ENCODE results near the gene BRD9.

BRD9 gene

DNA sequence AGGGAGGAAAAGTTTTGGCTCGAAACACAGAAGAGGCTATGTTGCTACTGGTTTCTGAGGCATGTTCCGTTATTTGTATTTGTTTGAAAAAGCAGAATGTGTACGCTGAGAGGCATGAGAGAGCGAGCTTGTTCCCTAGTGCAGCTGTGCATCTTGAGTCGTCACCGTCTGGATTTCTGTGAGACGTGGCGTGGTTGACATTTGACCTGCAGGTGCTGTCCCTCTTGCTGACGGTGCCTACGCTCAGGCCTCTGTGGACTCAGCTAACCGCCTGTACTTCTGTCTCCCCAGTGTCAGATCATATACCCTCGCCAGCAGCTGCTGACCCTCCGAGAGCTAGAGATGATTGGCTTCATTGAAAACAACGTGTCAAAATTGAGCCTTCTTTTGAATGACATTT is 21.6 kb upstream of the BRD9 start:
- H3K27ac Mint-ChIP-seq: no peak overlapping the region

DNA sequence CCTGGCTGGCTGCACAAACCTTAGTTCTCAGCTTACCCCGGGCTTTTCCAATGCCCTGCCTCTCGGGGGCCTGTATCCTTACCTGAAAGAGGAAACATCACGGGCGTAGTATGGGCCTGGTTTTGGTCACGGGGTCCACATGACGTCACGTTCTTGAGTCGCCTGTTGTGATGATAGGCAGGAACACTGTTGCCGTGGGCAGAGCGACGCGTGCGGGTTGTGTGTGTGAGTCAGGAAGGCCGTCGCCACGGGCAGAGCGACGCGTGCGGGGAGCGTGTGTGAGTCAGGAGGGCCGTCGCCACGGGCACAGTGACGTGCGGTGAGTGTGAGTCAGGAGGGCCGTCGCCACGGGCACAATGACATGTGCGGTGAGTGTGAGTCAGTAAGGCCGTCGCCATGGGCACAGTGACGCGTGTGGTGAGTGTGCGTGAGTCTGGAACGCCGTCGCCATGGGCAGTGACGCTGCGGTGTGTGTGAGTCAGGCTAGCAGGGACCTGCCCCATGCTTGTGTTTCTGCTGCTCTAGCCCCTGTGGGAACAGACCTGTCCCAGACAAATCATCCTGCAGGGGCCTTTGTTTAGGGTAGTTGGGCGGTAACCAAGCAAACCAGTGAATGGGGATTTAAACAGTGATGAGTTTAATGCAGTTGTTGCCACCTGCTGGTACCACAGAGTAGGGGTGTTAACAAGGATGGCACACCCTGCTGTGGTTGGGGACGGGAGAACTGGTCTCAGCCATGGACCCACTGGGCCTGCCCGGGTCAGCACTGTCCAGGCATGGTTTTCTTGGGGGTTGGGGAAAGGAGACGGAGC is 19.9 kb upstream of the BRD9 start:
- Mint-ChIP-seq H3K27me3 (no peaks in the 10 kb centered on the region), H3K27ac (no peak overlapping the region), H3K9me3 (no peaks in the 10 kb centered on the region), H3K36me3 (no peaks in the 10 kb centered on the region), H3K4me3 (no peak overlapping the region), H3K4me1 (peaks cover 3% of the 10 kb centered on the region)

More for the DNA sequence above, 21.6 kb upstream of the BRD9 start:
- Mint-ChIP-seq H3K27me3 (no peaks in the 10 kb centered on the region), H3K4me3 (no peak overlapping the region), H3K36me3 (no peaks in the 10 kb centered on the region), H3K4me1 (peaks cover 3% of the 10 kb centered on the region), H3K9me3 (no peaks in the 10 kb centered on the region)

GRCh38 chr5:911601-912000 is 19.0 kb upstream of the BRD9 start:
- Mint-ChIP-seq H3K4me3 (no peak overlapping the region), H3K36me3 (no peaks in the 10 kb centered on the region), H3K27me3 (no peaks in the 10 kb centered on the region), H3K4me1 (peaks cover 3% of the 10 kb centered on the region), H3K27ac (no peak overlapping the region), H3K9me3 (no peaks in the 10 kb centered on the region)

GRCh38 chr5:910769-911160 is 18.2 kb upstream of the BRD9 start:
- H3K36me3 Mint-ChIP-seq: no peaks in the 10 kb centered on the region
- H3K4me3 Mint-ChIP-seq: no peak overlapping the region
- no peaks in the 10 kb centered on the region for H3K27me3 Mint-ChIP-seq
- H3K4me1 Mint-ChIP-seq: peaks cover 3% of the 10 kb centered on the region
- no peak overlapping the region for H3K27ac Mint-ChIP-seq
- no peaks in the 10 kb centered on the region for H3K9me3 Mint-ChIP-seq

GRCh38 chr5:909994-910768 is 17.6 kb upstream of the BRD9 start:
- Mint-ChIP-seq H3K27ac (no peak overlapping the region), H3K4me1 (peaks cover 3% of the 10 kb centered on the region), H3K27me3 (no peaks in the 10 kb centered on the region), H3K36me3 (no peaks in the 10 kb centered on the region), H3K9me3 (no peaks in the 10 kb centered on the region), H3K4me3 (no peak overlapping the region)

DNA sequence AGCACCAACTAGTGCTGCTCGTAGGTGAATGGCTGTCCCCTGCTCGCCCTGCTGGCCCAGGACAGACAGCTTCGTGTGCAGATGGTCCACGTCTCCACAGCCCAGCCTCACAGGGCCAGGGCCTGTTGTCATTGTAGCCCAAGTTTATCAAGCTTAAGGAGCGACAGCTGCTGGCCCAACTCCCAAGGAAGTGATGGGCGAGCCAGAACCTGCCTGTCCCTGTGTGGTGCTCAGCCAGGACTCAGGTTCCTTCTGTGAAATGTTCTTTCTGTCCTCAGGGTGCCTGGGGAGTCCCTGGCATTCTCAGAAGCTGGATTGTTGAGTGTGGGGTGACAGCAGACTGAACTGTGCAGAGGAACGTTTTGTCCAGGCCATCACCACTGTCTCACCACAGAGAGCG is 16.5 kb upstream of the BRD9 start:
- H3K9me3 Mint-ChIP-seq: no peaks in the 10 kb centered on the region

GRCh38 chr5:908172-908571 is 15.6 kb upstream of the BRD9 start:
- Mint-ChIP-seq H3K4me1 (peaks cover 3% of the 10 kb centered on the region), H3K27ac (no peak overlapping the region), H3K36me3 (no peaks in the 10 kb centered on the region), H3K9me3 (no peaks in the 10 kb centered on the region), H3K27me3 (no peaks in the 10 kb centered on the region), H3K4me3 (no peak overlapping the region)

More for the DNA sequence above, 16.5 kb upstream of the BRD9 start:
- Mint-ChIP-seq H3K4me3 (no peak overlapping the region), H3K36me3 (no peaks in the 10 kb centered on the region), H3K4me1 (peaks cover 3% of the 10 kb centered on the region), H3K27me3 (no peaks in the 10 kb centered on the region), H3K27ac (no peak overlapping the region)

DNA sequence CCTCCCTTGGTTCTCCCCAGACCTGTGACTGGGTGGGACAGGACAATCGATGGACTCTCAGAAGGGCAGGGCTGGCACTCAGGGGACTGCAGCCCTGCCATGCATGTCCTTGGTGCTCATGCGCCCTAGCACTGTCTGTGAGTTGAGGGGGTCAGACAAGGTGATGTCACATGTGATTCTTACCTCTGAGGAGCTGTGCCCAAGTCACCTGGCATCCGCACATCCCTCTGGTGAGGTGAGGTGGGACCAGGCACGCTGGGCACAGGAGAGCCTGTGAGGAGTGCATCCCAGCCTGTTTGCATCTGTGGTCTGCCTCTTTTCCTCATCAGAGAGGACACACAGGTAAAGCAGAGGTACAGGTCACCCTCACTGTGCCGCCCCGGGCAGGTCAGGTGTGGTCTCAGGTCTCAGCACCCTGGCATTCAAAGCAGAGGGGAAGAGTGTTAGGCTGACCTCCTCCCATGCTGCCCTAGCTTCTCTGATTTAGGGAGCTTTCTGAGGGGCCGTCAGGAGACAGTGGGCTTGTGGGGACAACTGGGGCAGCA is 14.8 kb upstream of the BRD9 start:
- Mint-ChIP-seq H3K27ac (no peak overlapping the region), H3K4me1 (no peaks in the 10 kb centered on the region), H3K9me3 (no peaks in the 10 kb centered on the region)

DNA sequence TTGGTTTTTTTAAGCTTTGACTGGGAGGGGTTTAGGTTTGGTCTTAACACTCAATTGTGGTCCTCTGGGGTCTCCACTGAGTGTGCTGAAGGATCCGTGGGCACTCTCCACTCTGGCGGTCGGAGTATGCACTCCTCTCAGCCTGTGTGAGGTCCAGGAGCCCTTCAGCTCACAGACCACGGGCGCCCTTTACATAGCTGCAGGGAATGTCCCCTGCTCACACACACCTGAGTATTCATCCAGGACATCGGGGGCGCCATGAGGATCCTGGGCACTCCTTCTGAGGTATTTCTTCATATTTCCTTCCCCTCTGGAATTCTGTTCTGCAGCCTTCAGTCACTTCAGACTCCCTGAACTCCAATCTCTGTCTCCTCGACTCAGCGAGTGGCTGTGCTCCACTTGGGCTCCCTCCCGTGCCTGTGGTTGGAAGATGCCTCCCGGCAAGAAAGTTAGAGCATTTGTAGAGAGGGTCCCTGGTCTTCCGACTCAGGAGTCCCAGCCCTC is 12.6 kb upstream of the BRD9 start:
- H3K27me3 Mint-ChIP-seq: no peaks in the 10 kb centered on the region
- no peaks in the 10 kb centered on the region for H3K4me1 Mint-ChIP-seq
- no peak overlapping the region for H3K27ac Mint-ChIP-seq
- H3K9me3 Mint-ChIP-seq: no peaks in the 10 kb centered on the region
- H3K4me3 Mint-ChIP-seq: no peak overlapping the region
- H3K36me3 Mint-ChIP-seq: no peaks in the 10 kb centered on the region

More for the DNA sequence above, 14.8 kb upstream of the BRD9 start:
- H3K4me3 Mint-ChIP-seq: no peak overlapping the region
- H3K36me3 Mint-ChIP-seq: no peaks in the 10 kb centered on the region
- H3K27me3 Mint-ChIP-seq: no peaks in the 10 kb centered on the region

DNA sequence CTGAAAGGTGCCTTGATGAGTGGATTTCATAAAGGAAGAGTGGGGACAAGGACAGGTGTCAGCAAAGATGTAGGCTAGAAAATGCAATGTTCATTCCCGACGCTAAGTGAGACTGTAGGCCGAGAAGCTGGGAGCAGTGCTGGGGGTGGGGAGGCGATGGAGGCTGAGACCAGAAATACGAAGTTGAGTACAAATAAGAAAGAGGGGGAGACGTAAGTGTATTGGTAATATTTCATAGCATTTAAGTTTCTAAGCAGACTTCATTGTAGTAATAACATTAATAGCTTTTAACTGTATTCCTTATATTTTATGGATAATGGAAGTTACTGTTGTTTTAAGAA is 11.1 kb upstream of the BRD9 start:
- Mint-ChIP-seq H3K36me3 (no peaks in the 10 kb centered on the region), H3K9me3 (no peaks in the 10 kb centered on the region), H3K4me1 (no peaks in the 10 kb centered on the region), H3K27ac (no peak overlapping the region), H3K4me3 (no peak overlapping the region), H3K27me3 (no peaks in the 10 kb centered on the region)

DNA sequence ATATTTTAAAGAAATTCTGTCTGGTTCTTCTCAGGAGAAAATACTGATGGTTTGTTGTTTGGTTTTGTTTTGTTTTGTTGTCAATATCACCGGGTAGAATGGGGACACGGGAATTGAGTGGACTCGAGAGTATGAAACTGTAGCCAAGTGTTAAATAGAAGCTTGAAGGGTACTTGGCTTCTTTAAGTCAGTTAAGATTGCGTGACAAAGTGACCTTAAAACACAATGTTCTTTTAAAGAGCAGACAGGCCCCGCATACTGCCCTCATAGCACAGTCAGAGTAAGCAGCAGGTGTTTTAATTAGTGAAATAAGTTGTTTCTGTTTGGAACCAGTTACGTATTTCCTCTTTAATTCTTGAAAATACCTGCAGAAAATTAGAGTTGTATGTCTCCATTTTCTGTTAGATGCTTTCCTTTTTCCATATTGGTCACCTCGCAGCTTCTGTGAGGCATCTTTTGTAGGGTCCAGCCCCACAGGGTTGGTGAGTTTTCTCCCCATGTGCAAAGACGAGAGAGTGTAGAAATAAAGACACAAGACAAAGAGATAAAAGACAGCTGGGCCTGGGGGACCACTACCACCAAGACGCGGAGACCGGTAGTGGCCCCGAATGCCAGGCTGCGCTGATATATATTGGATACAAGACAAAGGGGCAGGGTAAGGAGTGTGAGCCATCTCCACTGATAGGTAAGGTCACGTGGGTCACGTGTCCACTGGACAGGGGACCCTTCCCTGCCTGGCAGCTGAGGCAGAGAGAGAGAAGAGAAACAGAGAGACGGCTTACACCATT is 9.7 kb upstream of the BRD9 start:
- no peaks in the 10 kb centered on the region for H3K36me3 Mint-ChIP-seq
- no peaks in the 10 kb centered on the region for H3K27me3 Mint-ChIP-seq
- H3K9me3 Mint-ChIP-seq: no peaks in the 10 kb centered on the region
- H3K4me1 Mint-ChIP-seq: no peaks in the 10 kb centered on the region
- peak overlapping the region; percentile 14 for H3K27ac Mint-ChIP-seq
- no peak overlapping the region for H3K4me3 Mint-ChIP-seq

- H3K36me3 Mint-ChIP-seq: peaks cover 3% of the 10 kb centered on the region
- H3K4me3 Mint-ChIP-seq: no peak overlapping the region
- H3K27ac Mint-ChIP-seq: no peak overlapping the region
- no peaks in the 10 kb centered on the region for H3K9me3 Mint-ChIP-seq
- no peaks in the 10 kb centered on the region for H3K27me3 Mint-ChIP-seq
- no peaks in the 10 kb centered on the region for H3K4me1 Mint-ChIP-seq
Observed at GRCh38 chr5:900781-901180, 8.2 kb upstream of the BRD9 start.

DNA sequence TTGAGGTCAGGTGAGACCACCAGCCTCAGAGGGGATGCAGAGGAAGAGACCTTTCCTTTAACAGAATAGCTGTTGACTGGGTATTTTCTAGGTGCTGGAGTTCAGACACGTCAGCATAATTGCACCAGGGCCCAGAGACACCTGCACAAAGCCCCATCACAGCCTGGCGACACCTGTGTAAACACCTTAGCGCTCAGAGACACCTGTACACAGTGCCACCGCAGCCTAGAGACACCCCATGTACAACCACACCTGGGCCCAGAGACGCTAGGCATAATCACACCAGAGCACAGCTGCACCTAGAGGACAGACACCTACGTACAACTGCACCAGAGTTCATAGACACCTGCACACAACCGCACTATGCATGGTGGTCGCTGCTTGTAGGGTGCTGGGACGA is 1.1 kb upstream of the BRD9 start:
- no peaks in the 10 kb centered on the region for H3K27me3 Mint-ChIP-seq
- peak overlapping the region; percentile 72 for H3K4me3 Mint-ChIP-seq
- H3K36me3 Mint-ChIP-seq: peaks cover 6% of the 10 kb centered on the region
- no peaks in the 10 kb centered on the region for H3K9me3 Mint-ChIP-seq
- H3K27ac Mint-ChIP-seq: no peak overlapping the region
- H3K4me1 Mint-ChIP-seq: peaks cover 21% of the 10 kb centered on the region

- peaks cover 8% of the 10 kb centered on the region for H3K36me3 Mint-ChIP-seq
- peaks cover 27% of the 10 kb centered on the region for H3K4me1 Mint-ChIP-seq
- no peak overlapping the region for H3K27ac Mint-ChIP-seq
- no peaks in the 10 kb centered on the region for H3K9me3 Mint-ChIP-seq
- H3K4me3 Mint-ChIP-seq: peak overlapping the region; percentile 72
- H3K27me3 Mint-ChIP-seq: no peaks in the 10 kb centered on the region
Observed at GRCh38 chr5:893137-893506, 521 bp upstream of the BRD9 start.

- no peaks in the 10 kb centered on the region for H3K27me3 Mint-ChIP-seq
- peaks cover 28% of the 10 kb centered on the region for H3K4me1 Mint-ChIP-seq
- H3K4me3 Mint-ChIP-seq: peak overlapping the region; percentile 91
- H3K27ac Mint-ChIP-seq: peak overlapping the region; percentile 83
- peaks cover 8% of the 10 kb centered on the region for H3K36me3 Mint-ChIP-seq
- no peaks in the 10 kb centered on the region for H3K9me3 Mint-ChIP-seq
Observed at GRCh38 chr5:891837-892393, 686 bp downstream of the BRD9 start.

Data from activated naive CD4-positive, alpha-beta T cell treated with anti-CD3 and anti-CD28 coated beads, Interleukin-2, amount 50 U/mL, for 24 hours (primary cell).